Stomach (tissue), 9 donors: Measurements from ENCODE around the gene NXPE3. TPM values are rescaled to one million over a fixed set of nuclear protein-coding genes. Genes with fewer than 3 reads are reported as not detected.
A peak's percentile ranks its signal among the peaks of the same experiment; 100 is the strongest.

ENCODE experiments used
- DNase-seq, 2 donors: peaks; one replicate each; pipeline versions ENCODE4 v3.0.0 to v3.0.0-alpha.2; 2013 to 2019
- H3K27ac ChIP-seq, 5 donors: fragments of 200-600 bp in 4 of 5; sonication (generic) in 4 of 5; one replicate each; pipeline ENCODE4 v1.5.1; 2013 to 2019; ENCODE audit warnings: mild to moderate bottlenecking in 1 of 5, moderate library complexity in 1 of 5
- H3K27me3 ChIP-seq, 3 donors: fragments of 200-600 bp; sonication (generic); one replicate each; pipeline ENCODE4 v1.5.1; 2017 to 2019; ENCODE audit warnings: mixed run types in 1 of 3
- H3K36me3 ChIP-seq, 4 donors: fragments of 200-600 bp; sonication (generic); 1 replicate in 3 of 4; 2 replicates in 1 of 4; pipeline ENCODE4 v1.5.1; 2016 to 2019
- H3K4me1 ChIP-seq, 4 donors: fragments of 200-600 bp; sonication (generic); one replicate each; pipeline ENCODE4 v1.5.1; 2016 to 2019
- H3K4me3 ChIP-seq, 4 donors: fragments of 200-600 bp; sonication (generic) in 3 of 4; one replicate each; pipeline ENCODE4 v1.5.1; 2016 to 2019; ENCODE audit warnings: mild to moderate bottlenecking in 1 of 4
- H3K9me3 ChIP-seq, 4 donors: fragments of 200-600 bp; sonication (generic); one replicate each; pipeline ENCODE4 v1.5.1; 2016 to 2019
- EP300 ChIP-seq: sonication (generic); formaldehyde crosslinking; IDR thresholded peaks from one replicate; pipeline ENCODE4 v1.6.1; 2017; ENCODE audit warnings: antibody characterized with exemption
- POLR2A ChIP-seq, 4 donors: fragments of 450-650 bp; IDR thresholded peaks; one replicate each; pipeline ENCODE4 v1.6.1; 2016; ENCODE audit warnings: antibody characterized with exemption in 4 of 4, control low read depth in 2 of 4, mild to moderate bottlenecking in 1 of 4, moderate library complexity in 1 of 4
- POLR2AphosphoS5 ChIP-seq, 3 donors: sonication (generic); formaldehyde crosslinking; IDR thresholded peaks; one replicate each; pipeline ENCODE4 v1.6.1; 2016; ENCODE audit warnings: antibody characterized with exemption in 3 of 3
- WGBS, 5 donors: extraction: QIAGEN DNeasy Blood & Tissue Kit in 3 of 5; methylation state at CpG; one replicate each; pipeline versions ENCODE4 v1.1.5 to v1.1.7; 2013 to 2018; 5-methylcytosine and 5-hydroxymethylcytosine counted together
- intact Hi-C: fragments of 100-400 bp; cut with DNase I; formaldehyde crosslinking; loops from one replicate; pipeline ENCODE4 v1.15.1; 2023; ENCODE audit warnings: low total_unique reads
- polyA plus RNA-seq, 3 donors: library from polyadenylated mRNA; stranded (reverse); fragments of 200-250 nt; gene quantifications; one replicate each; pipeline ENCODE4 v1.2.3, GENCODE V29; 2013
- total RNA-seq, 5 donors: library from RNA; depleted of rRNA; stranded (reverse); fragments of >200 nt; gene quantifications; one replicate each; pipeline versions ENCODE4 v1.1.0 to v1.2.3, GENCODE V29; 2014 to 2016
- TF ChIP-seq, protein P1 (sequence below), 7 experiments: fragments of 450-650 bp in 4 of 7; fragments of 200-600 bp in 3 of 7; sonication (generic) in 3 of 7; IDR thresholded peaks; one replicate each; pipeline ENCODE4 v1.5.1; 2016 to 2019; ENCODE audit warnings: antibody characterized with exemption in 7 of 7, control low read depth in 2 of 7, mild to moderate bottlenecking in 1 of 7
- donor health status: healthy with polysubstance abuse.
- donor health status: Bipolar disorder and iron deficiency.
- donor health status: healthy.

Gene NXPE3
- total and polyA plus RNA-seq, 8 donors, result 0.58 to 43.2 (median 6.0) TPM

DNA sequence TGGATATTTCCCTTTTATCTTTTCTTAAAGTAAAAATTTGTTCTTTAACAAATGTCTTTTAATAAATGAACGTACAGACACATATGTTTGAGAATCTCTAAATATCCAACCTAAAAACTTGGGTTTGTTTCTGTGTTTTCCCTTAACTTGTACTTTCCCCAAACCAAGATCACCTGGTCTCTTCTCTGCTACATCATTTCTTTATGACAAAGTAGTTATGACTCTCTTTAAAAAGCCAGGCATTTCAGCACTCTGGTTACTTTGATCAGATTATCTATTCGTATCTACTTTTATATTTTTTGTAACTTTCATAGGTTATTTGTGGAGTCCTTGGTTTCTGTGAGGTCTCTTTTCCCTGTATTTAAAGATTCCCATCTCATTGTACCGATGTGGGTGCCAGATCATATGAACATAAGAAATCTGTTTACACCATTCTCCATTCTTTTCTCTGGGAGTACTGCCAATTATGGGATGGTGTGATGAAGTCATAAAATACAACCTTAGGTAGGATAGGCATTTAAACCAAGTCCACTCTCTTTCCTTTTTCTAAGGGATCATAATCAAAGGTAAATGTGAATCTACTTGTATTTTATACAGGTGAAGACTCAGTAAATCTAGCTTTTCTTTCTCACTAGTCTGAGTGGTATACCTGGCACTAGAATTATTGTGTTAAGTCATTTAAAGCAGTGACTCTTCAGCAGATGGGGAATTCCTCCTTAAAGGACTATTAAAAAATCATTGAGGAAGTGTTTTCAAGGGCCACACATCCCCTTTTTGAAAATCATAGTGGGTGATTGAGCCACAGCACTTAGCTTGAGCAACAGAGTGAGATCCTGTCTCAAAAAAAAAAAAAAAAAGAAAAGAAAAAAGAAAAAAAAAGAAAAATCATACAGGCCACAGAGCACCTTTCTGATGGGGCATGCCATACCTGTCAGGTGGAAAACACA is 57.9 kb downstream of the NXPE3 start:
- Histone ChIP-seq H3K4me1 (peaks cover 5 to 69% (median 39%) of the 10 kb centered on the region in 4 donors), H3K27me3 (no peaks in the 10 kb centered on the region), H3K9me3 (no peaks in the 10 kb centered on the region), H3K27ac (peak overlapping the region in 4 of 5 donors; percentile 33 to 69 (median 54)), H3K36me3 (no peaks in the 10 kb centered on the region), H3K4me3 (no peak overlapping the region)
- peak in 1 of 2 donors; percentile 68 for DNase-seq
- intact Hi-C loops, result no loop called here
- TF ChIP-seq POLR2AphosphoS5 (IDR thresholded peaks at IDR 0.05), result peak in 2 of 3 donors; percentile 24 to 25
- no peak for TF ChIP-seq POLR2A (IDR thresholded peaks at IDR 0.05)
- 42 to 56% (median 50%) methylated on average over 3 of the region's 3 CpGs for WGBS, 5 donors

DNA sequence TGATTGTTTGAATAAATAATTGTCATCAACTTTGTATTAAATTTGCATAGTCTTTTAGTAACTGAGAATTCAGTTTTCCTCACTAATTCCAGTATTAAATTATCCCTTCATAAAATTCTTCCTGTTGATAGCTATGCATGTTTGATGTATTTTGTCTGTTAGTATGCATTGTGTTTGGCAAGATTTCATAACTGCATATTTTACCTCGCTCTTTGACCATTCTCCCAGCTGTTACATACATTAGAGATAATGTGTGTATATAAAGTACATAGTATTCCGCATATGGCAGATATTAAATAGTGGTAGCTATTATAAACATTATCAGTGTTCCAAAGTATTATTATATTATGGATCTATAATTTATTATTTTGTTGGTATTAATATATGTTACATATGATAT is 59.7 kb downstream of the NXPE3 start:
- H3K36me3 ChIP-seq, result no peaks in the 10 kb centered on the region
- intact Hi-C loops, result no loop called here
- no peak for TF ChIP-seq EP300
- TF ChIP-seq POLR2AphosphoS5 (IDR thresholded peaks at IDR 0.05), result no peak
- no peak for TF ChIP-seq POLR2A (IDR thresholded peaks at IDR 0.05)
- TF ChIP-seq, protein P1, sequence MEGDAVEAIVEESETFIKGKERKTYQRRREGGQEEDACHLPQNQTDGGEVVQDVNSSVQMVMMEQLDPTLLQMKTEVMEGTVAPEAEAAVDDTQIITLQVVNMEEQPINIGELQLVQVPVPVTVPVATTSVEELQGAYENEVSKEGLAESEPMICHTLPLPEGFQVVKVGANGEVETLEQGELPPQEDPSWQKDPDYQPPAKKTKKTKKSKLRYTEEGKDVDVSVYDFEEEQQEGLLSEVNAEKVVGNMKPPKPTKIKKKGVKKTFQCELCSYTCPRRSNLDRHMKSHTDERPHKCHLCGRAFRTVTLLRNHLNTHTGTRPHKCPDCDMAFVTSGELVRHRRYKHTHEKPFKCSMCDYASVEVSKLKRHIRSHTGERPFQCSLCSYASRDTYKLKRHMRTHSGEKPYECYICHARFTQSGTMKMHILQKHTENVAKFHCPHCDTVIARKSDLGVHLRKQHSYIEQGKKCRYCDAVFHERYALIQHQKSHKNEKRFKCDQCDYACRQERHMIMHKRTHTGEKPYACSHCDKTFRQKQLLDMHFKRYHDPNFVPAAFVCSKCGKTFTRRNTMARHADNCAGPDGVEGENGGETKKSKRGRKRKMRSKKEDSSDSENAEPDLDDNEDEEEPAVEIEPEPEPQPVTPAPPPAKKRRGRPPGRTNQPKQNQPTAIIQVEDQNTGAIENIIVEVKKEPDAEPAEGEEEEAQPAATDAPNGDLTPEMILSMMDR (IDR thresholded peaks at IDR 0.05), result no peak
- DNase-seq, result no peak
- peaks cover 5 to 59% (median 34%) of the 10 kb centered on the region in 4 donors for H3K4me1 ChIP-seq
- no peak overlapping the region for H3K27ac ChIP-seq
- H3K9me3 ChIP-seq, result no peaks in the 10 kb centered on the region
- no peak overlapping the region for H3K4me3 ChIP-seq
- H3K27me3 ChIP-seq, result no peaks in the 10 kb centered on the region
- 57 to 81% (median 69%) methylated on average over 2 of the region's 2 CpGs for WGBS, 5 donors

DNA sequence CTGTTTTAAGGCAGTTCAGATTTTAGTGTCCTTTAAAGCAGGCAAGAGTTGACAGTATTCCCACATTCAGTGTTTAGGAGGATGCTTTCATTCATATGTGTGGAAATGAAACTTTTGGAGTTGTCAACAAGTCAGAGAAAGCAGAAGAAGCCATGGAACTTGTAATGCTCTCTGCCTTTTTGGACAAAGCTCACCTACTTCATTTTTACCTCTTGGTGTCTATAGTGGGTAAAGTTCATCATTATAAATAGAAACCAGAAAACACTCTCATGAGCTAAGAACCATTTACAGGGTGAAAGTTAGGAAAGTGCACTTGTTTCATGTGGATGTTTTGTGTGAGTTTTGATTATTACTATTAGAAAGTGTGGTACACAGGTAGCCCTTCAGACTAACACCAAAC is 61.1 kb downstream of the NXPE3 start:
- no peak for DNase-seq
- H3K27me3 ChIP-seq, result no peaks in the 10 kb centered on the region
- no peak overlapping the region for H3K4me3 ChIP-seq
- TF ChIP-seq, protein P1 (IDR thresholded peaks at IDR 0.05), result no peak
- TF ChIP-seq EP300 (no peak), POLR2AphosphoS5 (IDR thresholded peaks at IDR 0.05) (no peak)
- intact Hi-C loops, result no loop called here
- peaks cover 0 to 47% (median 25%) of the 10 kb centered on the region in 4 donors for H3K4me1 ChIP-seq
- no peaks in the 10 kb centered on the region for H3K36me3 ChIP-seq
- H3K27ac ChIP-seq, result no peak overlapping the region
- H3K9me3 ChIP-seq, result no peaks in the 10 kb centered on the region

DNA sequence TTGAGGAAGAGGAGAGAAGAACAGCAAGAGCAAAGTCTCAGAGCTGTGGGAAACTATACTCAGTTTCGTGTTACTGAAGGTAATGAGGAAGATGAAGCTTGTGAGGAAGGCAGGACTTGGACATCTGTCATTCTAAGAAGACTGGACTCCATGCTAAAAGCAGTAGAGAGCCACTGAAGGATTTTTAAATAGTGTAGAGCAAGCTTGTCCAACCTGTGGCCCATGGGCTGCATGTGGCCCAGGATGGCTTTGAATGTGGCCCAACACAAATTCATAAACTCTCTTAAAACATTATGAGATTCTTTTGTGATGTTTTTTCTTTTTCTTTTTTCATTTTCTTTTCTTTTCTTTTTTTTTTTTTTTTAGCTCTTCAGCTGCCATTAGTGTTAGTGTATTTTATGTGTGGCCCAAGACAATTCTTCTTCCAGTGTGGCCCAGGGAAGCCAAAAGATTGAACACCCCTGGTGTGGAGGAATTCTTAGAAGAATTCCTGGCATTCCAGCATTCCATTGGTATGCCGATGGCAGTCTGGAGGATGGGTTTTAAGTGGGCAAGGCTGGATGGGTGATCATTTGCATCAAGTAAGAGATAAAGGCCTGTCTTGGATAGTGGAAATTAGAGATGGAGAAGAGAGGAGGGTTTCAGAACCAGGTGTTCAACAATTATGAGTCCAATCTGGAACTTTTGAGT is 63.4 kb downstream of the NXPE3 start:
- DNase-seq, result no peak
- Histone ChIP-seq H3K27ac (no peak overlapping the region), H3K27me3 (no peaks in the 10 kb centered on the region), H3K36me3 (no peaks in the 10 kb centered on the region), H3K9me3 (no peaks in the 10 kb centered on the region), H3K4me1 (peaks cover 3 to 30% (median 18%) of the 10 kb centered on the region in 4 donors), H3K4me3 (no peak overlapping the region)
- 75 to 95% (median 85%) methylated on average over 2 of the region's 2 CpGs for WGBS, 5 donors
- TF ChIP-seq EP300, result no peak
- no peak for TF ChIP-seq POLR2AphosphoS5 (IDR thresholded peaks at IDR 0.05)
- TF ChIP-seq POLR2A (IDR thresholded peaks at IDR 0.05), result no peak
- TF ChIP-seq, protein P1 (IDR thresholded peaks at IDR 0.05), result no peak
- intact Hi-C loops, result no loop called here
